Limb (tissue), 2 donors: Measurements from ENCODE around the gene ANKS4B.
"Not testable (repeated sequence)": the region's sequence is repeated elsewhere in the genome, so short reads cannot be mapped to it uniquely, and the experiment has no call there.

Experiments used
- DNase-seq, 2 donors: peaks; one replicate each; pipeline ENCODE4 v3.0.0-alpha.2; 2016; ENCODE audit errors: extremely low spot score in 2 of 2

ANKS4B gene

DNA sequence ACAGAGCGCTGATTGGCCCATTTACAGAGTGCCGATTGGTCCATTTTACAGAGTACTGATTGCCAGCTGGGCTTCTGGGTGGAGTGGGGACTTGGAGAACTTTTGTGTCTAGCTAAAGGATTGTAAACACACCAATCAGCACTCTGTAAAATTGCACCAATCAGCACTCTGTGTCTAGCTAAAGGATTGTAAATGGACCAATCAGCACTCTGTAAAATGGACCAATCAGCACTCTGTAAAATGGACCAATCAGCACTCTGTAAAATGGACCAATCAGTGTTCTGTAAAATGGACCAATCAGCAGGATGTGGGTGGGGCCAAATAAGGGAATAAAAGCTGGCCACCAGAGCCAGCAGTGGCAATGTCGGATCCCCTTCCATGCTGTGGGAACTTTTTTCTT is 56.3 kb downstream of the ANKS4B start:
- not testable (repeated sequence) for DNase-seq

- peak; percentile 91 to 97 for DNase-seq
Observed at GRCh38 chr16:21300309-21301167, 67.0 kb downstream of the ANKS4B start.

- DNase-seq: peak in 1 of 2 donors; percentile 61
Observed at GRCh38 chr16:21301168-21301894, 67.8 kb downstream of the ANKS4B start.

- no peak for DNase-seq
Observed at GRCh38 chr16:21301895-21302291, 68.4 kb downstream of the ANKS4B start.

GRCh38 chr16:21302454-21302853 is 69.0 kb downstream of the ANKS4B start:
- no peak for DNase-seq

GRCh38 chr16:21302898-21303528 is 69.5 kb downstream of the ANKS4B start:
- no peak for DNase-seq
